ENCODE results near the gene KMT5B. TPM values are rescaled to one million over a fixed set of nuclear protein-coding genes. Genes with fewer than 3 reads are reported as not detected.

Gene KMT5B
- total RNA-seq, result 10 to 100 TPM; 25.5 to 47.1 (median 40.3) TPM

- Histone ChIP-seq H3K27ac (peak within 1 kb of the TSS; percentile 96 to 100 (median 98)), H3K4me3 (peak within 1 kb of the TSS; percentile 72 to 88 (median 82)), H3K4me1 (peaks cover 0 to 54% (median 40%) of the 10 kb centered on the region in 4 donors), H3K36me3 (no peaks in the 10 kb centered on the region), H3K27me3 (no peaks in the 10 kb centered on the region), H3K9me3 (no peaks in the 10 kb centered on the region)
- TF ChIP-seq POLR2A (IDR thresholded peaks at IDR 0.05), result no peak
- no peak for TF ChIP-seq CTCF (IDR thresholded peaks at IDR 0.05)
- TF ChIP-seq EP300 (IDR thresholded peaks at IDR 0.05), result no peak
- DNase-seq (ENCODE audit: low spot score in 2 of 2), result peak in 1 of 2 donors; percentile 41
- WGBS, 2 donors, result 1% methylated on average over 22 of the region's 60 CpGs; no CpG with 5 or more reads in 1 of the 2 donors
These were observed at the start of gene KMT5B for GRCh38 chr11:68213135-68213515. KMT5B (minus strand) TSS chr11:68213296; CDS start chr11:68190076, 23,220 bp downstream.

- TF ChIP-seq CTCF (IDR thresholded peaks at IDR 0.05) (no peak), POLR2A (IDR thresholded peaks at IDR 0.05) (no peak), EP300 (IDR thresholded peaks at IDR 0.05) (no peak)
- no peak overlapping the region for H3K27ac ChIP-seq
- peaks cover 0 to 51% (median 22%) of the 10 kb centered on the region in 4 donors for H3K4me1 ChIP-seq
- peaks cover 4 to 69% (median 11%) of the 10 kb centered on the region in 3 donors for H3K36me3 ChIP-seq
- 91 to 97% methylated on average over 2 to 8 of the region's 8 CpGs for WGBS, 2 donors
- no peak overlapping the region for H3K4me3 ChIP-seq
- H3K27me3 ChIP-seq, result no peaks in the 10 kb centered on the region
- H3K9me3 ChIP-seq, result no peaks in the 10 kb centered on the region
- DNase-seq (ENCODE audit: low spot score in 2 of 2), result peak in 1 of 2 donors; percentile 1
These were observed 49.4 kb upstream of the KMT5B start for GRCh38 chr11:68262544-68262827.

GRCh38 chr11:68261749-68262543 is 48.9 kb upstream of the KMT5B start:
- no peak overlapping the region for H3K27ac ChIP-seq

GRCh38 chr11:68261006-68261405 is 47.9 kb upstream of the KMT5B start:
- WGBS, 2 donors, result 71 to 81% methylated on average over 8 to 15 of the region's 15 CpGs
- Histone ChIP-seq H3K36me3 (peaks cover 0 to 57% (median 4%) of the 10 kb centered on the region in 3 donors), H3K27me3 (no peaks in the 10 kb centered on the region), H3K4me1 (peaks cover 0 to 51% (median 14%) of the 10 kb centered on the region in 4 donors), H3K4me3 (no peak overlapping the region), H3K27ac (no peak overlapping the region), H3K9me3 (no peaks in the 10 kb centered on the region)
- no peak for DNase-seq (ENCODE audit: low spot score in 2 of 2)
- TF ChIP-seq POLR2A (IDR thresholded peaks at IDR 0.05) (no peak), CTCF (IDR thresholded peaks at IDR 0.05) (no peak), EP300 (IDR thresholded peaks at IDR 0.05) (no peak)

More at GRCh38 chr11:68261749-68262543, 48.9 kb upstream of the KMT5B start:
- TF ChIP-seq POLR2A (IDR thresholded peaks at IDR 0.05) (no peak), EP300 (IDR thresholded peaks at IDR 0.05) (no peak), CTCF (IDR thresholded peaks at IDR 0.05) (no peak)
- peaks cover 0 to 51% (median 18%) of the 10 kb centered on the region in 4 donors for H3K4me1 ChIP-seq
- no peaks in the 10 kb centered on the region for H3K9me3 ChIP-seq
- peaks cover 4 to 63% (median 6%) of the 10 kb centered on the region in 3 donors for H3K36me3 ChIP-seq
- DNase-seq (ENCODE audit: low spot score in 2 of 2), result peak in 1 of 2 donors; percentile 4
- H3K27me3 ChIP-seq, result no peaks in the 10 kb centered on the region
- 88 to 90% methylated on average over 21 to 24 of the region's 24 CpGs for WGBS, 2 donors
- no peak overlapping the region for H3K4me3 ChIP-seq

GRCh38 chr11:68260484-68260883 is 47.4 kb upstream of the KMT5B start:
- WGBS, 2 donors, result 81 to 83% methylated on average over 6 of the region's 6 CpGs
- peaks cover 0 to 51% (median 9%) of the 10 kb centered on the region in 4 donors for H3K4me1 ChIP-seq
- H3K27me3 ChIP-seq, result no peaks in the 10 kb centered on the region
- no peak overlapping the region for H3K4me3 ChIP-seq
- no peak for TF ChIP-seq POLR2A (IDR thresholded peaks at IDR 0.05)
- no peak for TF ChIP-seq EP300 (IDR thresholded peaks at IDR 0.05)
- no peak for TF ChIP-seq CTCF (IDR thresholded peaks at IDR 0.05)
- DNase-seq (ENCODE audit: low spot score in 2 of 2), result no peak
- H3K9me3 ChIP-seq, result no peaks in the 10 kb centered on the region
- H3K36me3 ChIP-seq, result peaks cover 0 to 52% (median 4%) of the 10 kb centered on the region in 3 donors
- peak overlapping the region in 1 of 4 donors; percentile 29 for H3K27ac ChIP-seq
